Caco-2 (cell line): ENCODE data around the gene EIF4E. TPM values are rescaled to one million over a fixed set of nuclear protein-coding genes. Genes with fewer than 3 reads are reported as not detected.
A peak's percentile ranks its signal among the peaks of the same experiment; 100 is the strongest.

Source experiments
- BruUV-seq: library from RNA; stranded (reverse); fragments of 400-500 nt; replicated peaks from 2 replicates; lab custom pipeline; 2021; lab: Mats Ljungman, UMichigan
- CTCF ChIA-PET: fragments of 300-600 bp; sonication (Branson Sonifier 250); formaldehyde crosslinking; loops from one replicate; lab custom pipeline; 2022; ENCODE audit warnings: antibody characterized with exemption; lab: Charles Lee
- POLR2A ChIA-PET: fragments of 300-600 bp; sonication (Branson Sonifier 250); formaldehyde crosslinking; loops from one replicate; lab custom pipeline; 2022; ENCODE audit warnings: antibody characterized with exemption; lab: Charles Lee
- DNase-seq, 2 experiments: peaks; one replicate each; pipeline versions ENCODE4 v3.0.0 to v3.0.0-alpha.2; 2020 to 2022
- H3K27me3 ChIP-seq: replicated peaks from 2 replicates; pipeline ENCODE4 v1.6.0; 2011; ENCODE audit warnings: low read length; ENCODE audit not compliant: control insufficient read depth, insufficient read depth
- H3K36me3 ChIP-seq: 2 replicates; pipeline ENCODE4 v1.5.1; 2011; ENCODE audit warnings: low read length; ENCODE audit not compliant: control insufficient read depth, insufficient read depth
- H3K4me1 ChIP-seq: fragments of 250-450 bp; sonication (Bioruptor Pico); 2 replicates; pipeline ENCODE4 v1.5.1; 2020; ENCODE audit warnings: mild to moderate bottlenecking
- H3K4me3 ChIP-seq: 2 replicates; pipeline ENCODE4 v1.5.1; 2011; ENCODE audit warnings: low read depth, mild to moderate bottlenecking, control low read depth, low read length
- H3K9me3 ChIP-seq: fragments of 250-450 bp; sonication (Bioruptor Pico); 2 replicates; pipeline ENCODE4 v1.5.1; 2020; ENCODE audit warnings: mild to moderate bottlenecking, moderate library complexity
- H3K27ac Mint-ChIP-seq: one replicate; pipeline ENCODE4 v1.8.0; 2022; ENCODE audit warnings: mixed read lengths; ENCODE audit not compliant: unreplicated experiment
- H3K27me3 Mint-ChIP-seq: one replicate; pipeline ENCODE4 v1.8.0; 2022; ENCODE audit warnings: mixed read lengths; ENCODE audit not compliant: insufficient read depth, unreplicated experiment
- H3K36me3 Mint-ChIP-seq: one replicate; pipeline ENCODE4 v1.8.0; 2022; ENCODE audit warnings: mild to moderate bottlenecking, mixed read lengths; ENCODE audit not compliant: insufficient read depth, unreplicated experiment
- H3K4me1 Mint-ChIP-seq: one replicate; pipeline ENCODE4 v1.8.0; 2022; ENCODE audit warnings: low read depth, mixed read lengths; ENCODE audit not compliant: unreplicated experiment
- H3K4me3 Mint-ChIP-seq: one replicate; pipeline ENCODE4 v1.8.0; 2022; ENCODE audit warnings: mild to moderate bottlenecking, moderate library complexity, mixed read lengths; ENCODE audit not compliant: unreplicated experiment
- H3K9me3 Mint-ChIP-seq: one replicate; pipeline ENCODE4 v1.8.0; 2022; ENCODE audit warnings: mixed read lengths; ENCODE audit not compliant: unreplicated experiment
- intact Hi-C: fragments of 100-400 bp; cut with micrococcal nuclease; formaldehyde crosslinking; loops from one replicate; pipeline ENCODE4 v1.10.0; 2022; ENCODE audit not compliant: unreplicated experiment
- total RNA-seq: library from RNA; stranded (reverse); gene quantifications from 2 replicates; pipeline ENCODE4 v1.2.3, GENCODE V29; 2022
- TF ChIP-seq, protein P1 (sequence below), 2 experiments: fragments of 200-600 bp in 1 of 2; IDR thresholded peaks; 1 replicate in 1 of 2; 2 replicates in 1 of 2; pipeline versions ENCODE4 v1.5.1 to v1.8.0; 2011 to 2022; ENCODE audit warnings: antibody characterized with exemption in 1 of 2, control low read depth in 1 of 2, inconsistent platforms in 1 of 2, low read depth in 1 of 2, low read length in 1 of 2, mild to moderate bottlenecking in 1 of 2, moderate library complexity in 1 of 2; ENCODE audit not compliant: insufficient read depth in 1 of 2, severe bottlenecking in 1 of 2, unreplicated experiment in 1 of 2

EIF4E gene
- total RNA-seq, 1 experiment from 2014 or later = 140 TPM

GRCh38 chr4:98939892-98940298 lies 11.0 kb upstream of the EIF4E start:
- no TSS peak for BruUV-seq
- ChIA-PET POLR2A (no interaction called here), CTCF (interaction anchor here (1.1 kb wide), 1 partner anchor 116 kb away, joined by 4 read pairs; no protein-coding TSS in a partner anchor)
- Mint-ChIP-seq H3K36me3 (peaks cover 5% of the 10 kb centered on the region), H3K27me3 (no peaks in the 10 kb centered on the region), H3K4me3 (no peak overlapping the region), H3K4me1 (peaks cover 27% of the 10 kb centered on the region), H3K27ac (no peak overlapping the region), H3K9me3 (no peaks in the 10 kb centered on the region)
- Histone ChIP-seq H3K27me3 (no peaks in the 10 kb centered on the region), H3K9me3 (no peaks in the 10 kb centered on the region; the same call in 1 of the 2 replicates), H3K4me1 (peaks cover 28% of the 10 kb centered on the region), H3K4me3 (no peak overlapping the region), H3K36me3 (no peaks in the 10 kb centered on the region)
- peak in 1 of 2 experiments; percentile 59 for DNase-seq
- TF ChIP-seq, protein P1, sequence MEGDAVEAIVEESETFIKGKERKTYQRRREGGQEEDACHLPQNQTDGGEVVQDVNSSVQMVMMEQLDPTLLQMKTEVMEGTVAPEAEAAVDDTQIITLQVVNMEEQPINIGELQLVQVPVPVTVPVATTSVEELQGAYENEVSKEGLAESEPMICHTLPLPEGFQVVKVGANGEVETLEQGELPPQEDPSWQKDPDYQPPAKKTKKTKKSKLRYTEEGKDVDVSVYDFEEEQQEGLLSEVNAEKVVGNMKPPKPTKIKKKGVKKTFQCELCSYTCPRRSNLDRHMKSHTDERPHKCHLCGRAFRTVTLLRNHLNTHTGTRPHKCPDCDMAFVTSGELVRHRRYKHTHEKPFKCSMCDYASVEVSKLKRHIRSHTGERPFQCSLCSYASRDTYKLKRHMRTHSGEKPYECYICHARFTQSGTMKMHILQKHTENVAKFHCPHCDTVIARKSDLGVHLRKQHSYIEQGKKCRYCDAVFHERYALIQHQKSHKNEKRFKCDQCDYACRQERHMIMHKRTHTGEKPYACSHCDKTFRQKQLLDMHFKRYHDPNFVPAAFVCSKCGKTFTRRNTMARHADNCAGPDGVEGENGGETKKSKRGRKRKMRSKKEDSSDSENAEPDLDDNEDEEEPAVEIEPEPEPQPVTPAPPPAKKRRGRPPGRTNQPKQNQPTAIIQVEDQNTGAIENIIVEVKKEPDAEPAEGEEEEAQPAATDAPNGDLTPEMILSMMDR (IDR thresholded peaks at IDR 0.05; ENCODE audit: insufficient read depth in 1 of 2, low read depth in 1 of 2, low read length in 1 of 2, severe bottlenecking in 1 of 2, unreplicated experiment in 1 of 2) = peak; percentile 61 to 75
- intact Hi-C loops = loop anchor here (1.0 to 2.0 kb wide), 3 partner anchors 55 to 465 kb away; partner anchors contain the start of gene METAP1

GRCh38 chr4:98939438-98939837 lies 10.5 kb upstream of the EIF4E start:
- peaks cover 27% of the 10 kb centered on the region for H3K4me1 Mint-ChIP-seq
- ChIA-PET CTCF (no interaction called here), POLR2A (no interaction called here)
- Histone ChIP-seq H3K27me3 (no peaks in the 10 kb centered on the region), H3K4me1 (peaks cover 33% of the 10 kb centered on the region), H3K9me3 (no peaks in the 10 kb centered on the region; the same call in 1 of the 2 replicates), H3K4me3 (no peak overlapping the region), H3K36me3 (no peaks in the 10 kb centered on the region)
- no TSS peak for BruUV-seq
- DNase-seq = no peak
- H3K9me3 Mint-ChIP-seq = no peaks in the 10 kb centered on the region
- intact Hi-C loops = loop anchor here (1.0 kb wide), 1 partner anchor 56 kb away; the partner anchor contains the start of gene METAP1
- no peak overlapping the region for H3K4me3 Mint-ChIP-seq
- TF ChIP-seq, protein P1 (IDR thresholded peaks at IDR 0.05; ENCODE audit: insufficient read depth in 1 of 2, low read depth in 1 of 2, low read length in 1 of 2, severe bottlenecking in 1 of 2, unreplicated experiment in 1 of 2) = no peak
- H3K27ac Mint-ChIP-seq = peak overlapping the region; percentile 71
- peaks cover 8% of the 10 kb centered on the region for H3K36me3 Mint-ChIP-seq
- H3K27me3 Mint-ChIP-seq = no peaks in the 10 kb centered on the region

- TF ChIP-seq, protein P1 (IDR thresholded peaks at IDR 0.05; ENCODE audit: insufficient read depth in 1 of 2, low read depth in 1 of 2, low read length in 1 of 2, severe bottlenecking in 1 of 2, unreplicated experiment in 1 of 2) = no peak
- intact Hi-C loops = no loop called here
- H3K27me3 Mint-ChIP-seq = no peaks in the 10 kb centered on the region
- ChIA-PET POLR2A (interaction anchor here (0.6 to 1.6 kb wide), 2 partner anchors 9 to 526 kb away, joined by 3 to 11 read pairs; partner anchors contain the start of gene EIF4E), CTCF (no interaction called here)
- H3K4me1 Mint-ChIP-seq = peaks cover 27% of the 10 kb centered on the region
- H3K27ac Mint-ChIP-seq = peak overlapping the region; percentile 71
- no peak overlapping the region for H3K4me3 Mint-ChIP-seq
- Histone ChIP-seq H3K27me3 (no peaks in the 10 kb centered on the region), H3K9me3 (no peaks in the 10 kb centered on the region; the same call in none of the 2 replicates), H3K36me3 (no peaks in the 10 kb centered on the region), H3K4me1 (peaks cover 37% of the 10 kb centered on the region), H3K4me3 (no peak overlapping the region)
- no peaks in the 10 kb centered on the region for H3K9me3 Mint-ChIP-seq
- peak in 1 of 2 experiments; percentile 7 for DNase-seq
- BruUV-seq = no TSS peak
- H3K36me3 Mint-ChIP-seq = peaks cover 10% of the 10 kb centered on the region
Measured at GRCh38 chr4:98937986-98938720, 9.2 kb upstream of the EIF4E start.
